Astrocyte of the spinal cord (primary cell): Measurements from ENCODE around the gene GRIFIN.

Source experiments
- DNase-seq: peaks from one replicate; pipeline ENCODE4 v3.0.0; 2011; ENCODE audit warnings: low read depth, low spot score
- H3K4me3 ChIP-seq: 2 replicates; pipeline ENCODE4 v1.5.1; 2011; ENCODE audit warnings: low read depth, mild to moderate bottlenecking, low read length, moderate library complexity
- CTCF ChIP-seq: IDR thresholded peaks from 2 replicates; pipeline ENCODE4 v1.5.1; 2012; ENCODE audit warnings: low read depth, mild to moderate bottlenecking, low read length, inconsistent platforms
- in situ Hi-C: cut with HindIII; loops from 2 replicates; pipeline ENCODE4 v1.10.0; 2017; ENCODE audit warnings: low sequenced_read_pairs

GRIFIN gene

DNA sequence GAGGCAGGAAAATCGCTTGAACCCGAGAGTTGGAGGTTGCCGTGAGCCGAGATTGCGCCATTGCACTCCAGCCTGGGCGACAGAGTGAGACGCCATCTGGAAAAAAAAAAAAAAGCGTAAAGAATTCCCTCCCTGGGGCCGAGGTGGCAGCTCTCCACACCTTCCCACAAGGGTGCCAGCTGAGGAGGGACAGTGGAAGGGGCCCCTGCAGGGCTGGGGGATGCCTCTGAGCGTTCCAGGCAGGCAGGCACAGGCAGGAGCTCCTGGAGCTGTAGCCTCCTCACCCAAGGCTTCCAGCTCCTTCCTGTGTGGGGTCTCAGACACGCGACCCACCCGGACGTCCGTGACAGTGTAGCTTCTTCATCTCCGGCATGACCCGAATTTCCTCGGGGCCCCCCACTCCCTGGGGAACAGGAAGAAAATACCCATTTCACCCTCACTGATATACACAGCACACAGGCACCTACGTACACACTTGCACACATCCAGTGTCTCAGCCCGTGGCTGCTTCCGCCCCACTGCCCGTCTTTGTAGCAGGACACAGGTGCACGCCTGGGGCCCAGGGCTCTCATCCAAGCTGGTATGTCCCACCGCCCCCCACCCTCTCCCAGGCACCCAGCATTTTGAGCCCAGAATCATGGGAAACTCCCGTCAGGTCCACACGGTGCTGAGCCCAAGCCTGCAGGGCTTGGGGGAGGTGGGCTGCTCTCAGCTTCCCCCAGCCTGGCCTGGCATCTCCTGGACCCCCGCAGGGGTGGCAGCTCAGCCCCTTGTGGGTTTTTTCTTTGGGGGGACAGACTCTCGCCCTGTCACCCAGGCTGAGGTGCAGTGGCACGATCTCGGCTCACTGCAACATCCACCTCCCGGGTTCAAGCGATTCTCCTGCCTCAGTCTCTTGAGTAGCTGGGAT is 25.7 kb downstream of the GRIFIN start:
- no peak for DNase-seq
- H3K4me3 ChIP-seq, result no peak overlapping the region
- no peak for TF ChIP-seq CTCF
- in situ Hi-C loops, result no loop called here

DNA sequence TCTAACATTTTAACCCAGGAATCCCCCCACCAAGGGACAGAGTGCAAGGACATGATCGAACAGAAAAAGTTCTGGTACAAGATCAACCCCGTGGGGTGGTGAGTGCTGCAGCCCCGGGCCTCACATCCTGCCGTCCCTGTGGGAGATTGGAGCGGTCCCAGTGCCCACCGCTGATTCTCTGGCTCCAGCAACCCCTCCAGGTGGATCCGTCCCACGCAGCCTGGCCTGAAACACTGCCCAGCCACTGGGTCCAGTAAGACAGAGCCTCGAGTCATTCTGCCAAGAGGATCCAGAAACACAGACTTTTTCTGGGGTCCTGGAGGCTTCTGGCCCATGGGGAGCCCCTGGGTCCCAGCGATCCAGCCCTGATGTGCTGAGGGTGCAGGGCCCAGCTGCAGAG is 29.5 kb downstream of the GRIFIN start:
- in situ Hi-C loops, result no loop called here
- no peak for DNase-seq
- no peak for TF ChIP-seq CTCF
- no peak overlapping the region for H3K4me3 ChIP-seq

DNA sequence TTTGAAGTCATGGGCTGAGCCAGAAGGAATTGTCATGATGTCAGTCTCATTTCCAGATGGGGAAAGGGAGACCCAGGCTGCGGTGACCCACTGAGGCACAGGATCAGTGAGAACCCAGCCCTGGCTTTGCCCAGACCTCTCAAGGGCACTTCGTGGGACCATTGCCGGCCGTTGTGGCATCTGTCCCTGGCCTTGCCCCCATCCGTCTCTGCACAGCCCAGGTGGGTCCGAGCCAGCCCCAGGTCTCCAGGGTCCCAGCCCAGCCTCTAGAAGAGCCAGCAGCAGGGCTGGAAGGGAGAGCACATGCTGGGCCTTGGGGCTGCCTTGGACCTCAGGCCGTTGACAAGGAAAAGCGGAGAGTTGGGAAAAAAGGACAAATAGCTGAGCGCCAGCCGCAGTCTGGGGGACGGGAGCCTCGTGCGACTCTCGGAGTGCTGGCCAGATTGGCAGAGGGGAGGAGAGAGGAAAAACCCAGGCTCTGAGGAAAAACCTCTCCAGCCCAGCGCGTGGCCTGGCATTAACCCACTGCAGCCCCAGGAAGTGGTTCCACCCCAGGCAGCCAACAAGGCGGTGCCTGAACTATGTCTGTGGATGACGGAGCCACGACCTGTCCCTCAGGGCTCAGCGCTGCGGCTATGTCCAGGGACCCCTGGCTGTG is 30.2 kb downstream of the GRIFIN start:
- no peak for TF ChIP-seq CTCF
- in situ Hi-C loops, result no loop called here
- no peak overlapping the region for H3K4me3 ChIP-seq
- DNase-seq, result no peak

GRCh38 chr7:2445047-2445446 is 31.2 kb downstream of the GRIFIN start:
- in situ Hi-C loops, result no loop called here
- no peak for TF ChIP-seq CTCF
- H3K4me3 ChIP-seq, result no peak overlapping the region
- DNase-seq, result no peak

- peak; percentile 61 for DNase-seq
- in situ Hi-C loops, result no loop called here
These were observed 31.7 kb downstream of the GRIFIN start for GRCh38 chr7:2444476-2444875.

DNA sequence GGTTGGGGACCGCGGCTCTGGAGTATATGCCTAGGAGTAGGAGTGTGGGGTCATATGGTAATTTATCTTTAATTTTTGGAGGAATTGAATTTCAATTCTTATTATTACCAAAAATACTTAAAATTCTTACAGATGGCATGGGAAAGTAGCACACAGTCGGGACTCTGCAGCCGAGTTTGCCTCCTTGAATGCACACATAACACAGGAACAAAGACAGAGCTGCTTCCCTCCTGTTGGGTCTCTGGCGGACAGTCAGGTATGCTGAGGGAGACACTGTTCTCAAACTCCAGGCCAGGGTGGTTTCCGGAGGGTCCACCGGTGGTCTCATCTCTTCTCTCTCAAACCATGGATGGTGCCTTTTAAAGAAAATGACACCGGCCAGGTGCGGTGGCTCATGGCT is 32.7 kb downstream of the GRIFIN start:
- H3K4me3 ChIP-seq, result no peak overlapping the region
- no peak for TF ChIP-seq CTCF
- DNase-seq, result no peak
- in situ Hi-C loops, result no loop called here

More at GRCh38 chr7:2444476-2444875, 31.7 kb downstream of the GRIFIN start:
- TF ChIP-seq CTCF, result no peak
- H3K4me3 ChIP-seq, result no peak overlapping the region
